H9 (cell line): ENCODE results near the gene FAM89B. TPM values are rescaled to one million over a fixed set of nuclear protein-coding genes. Genes with fewer than 3 reads are reported as not detected.

Experiments used
- DNase-seq: peaks from one replicate; pipeline ENCODE4 v3.0.0-alpha.2; 2017
- H2AFZ ChIP-seq: one replicate; pipeline ENCODE4 v1.6.1; 2013; ENCODE audit warnings: mild to moderate bottlenecking, low read length, control low read depth, moderate library complexity
- H2AK5ac ChIP-seq: 2 replicates; pipeline ENCODE4 v1.6.1; 2013; ENCODE audit warnings: low read length, control low read depth, mixed read lengths; ENCODE audit not compliant: insufficient read length
- H2BK120ac ChIP-seq: one replicate; pipeline ENCODE4 v1.6.1; 2013; ENCODE audit warnings: low read depth, mild to moderate bottlenecking, low read length, control low read depth, inconsistent platforms; ENCODE audit not compliant: poor library complexity, severe bottlenecking
- H2BK12ac ChIP-seq: 2 replicates; pipeline ENCODE4 v1.6.1; 2013; ENCODE audit warnings: low read length, control low read depth, mixed read lengths, low read depth; ENCODE audit not compliant: insufficient read length
- H2BK15ac ChIP-seq: 2 replicates; pipeline ENCODE4 v1.6.1; 2013; ENCODE audit warnings: low read depth, low read length, control low read depth
- H2BK20ac ChIP-seq: one replicate; pipeline ENCODE4 v1.6.1; 2013; ENCODE audit warnings: low read depth, mild to moderate bottlenecking, low read length, control low read depth, inconsistent platforms; ENCODE audit not compliant: poor library complexity, severe bottlenecking
- H2BK5ac ChIP-seq: 2 replicates; pipeline ENCODE4 v1.6.1; 2013; ENCODE audit warnings: low read length, control low read depth, mixed read lengths; ENCODE audit not compliant: insufficient read length
- H3K14ac ChIP-seq: 2 replicates; pipeline ENCODE4 v1.6.1; 2013; ENCODE audit warnings: low read length, control low read depth; ENCODE audit not compliant: insufficient read depth
- H3K18ac ChIP-seq: 2 replicates; pipeline ENCODE4 v1.6.1; 2013; ENCODE audit warnings: low read depth, mild to moderate bottlenecking, mixed read lengths, low read length, control low read depth; ENCODE audit not compliant: insufficient read length
- H3K23ac ChIP-seq: 2 replicates; pipeline ENCODE4 v1.6.1; 2013; ENCODE audit warnings: low read length, control low read depth, mixed read lengths, low read depth; ENCODE audit not compliant: insufficient read length
- H3K23me2 ChIP-seq: 2 replicates; pipeline ENCODE4 v1.6.1; 2013; ENCODE audit warnings: low read depth, mild to moderate bottlenecking, mixed read lengths, low read length, control low read depth; ENCODE audit not compliant: insufficient read length, poor library complexity, severe bottlenecking
- H3K27ac ChIP-seq: 2 replicates; pipeline ENCODE4 v1.5.1; 2013; ENCODE audit warnings: low read length, control low read depth, mixed read lengths, low read depth; ENCODE audit not compliant: insufficient read length
- H3K27me3 ChIP-seq: 2 replicates; pipeline ENCODE4 v1.6.1; 2013; ENCODE audit warnings: low read length, control low read depth, inconsistent platforms; ENCODE audit not compliant: insufficient read depth
- H3K4ac ChIP-seq: 2 replicates; pipeline ENCODE4 v1.6.1; 2013; ENCODE audit warnings: low read depth, mild to moderate bottlenecking, control low read depth, inconsistent platforms, low read length, moderate library complexity
- H3K4me1 ChIP-seq: 2 replicates; pipeline ENCODE4 v1.6.1; 2013; ENCODE audit warnings: low read length, control low read depth, inconsistent platforms; ENCODE audit not compliant: insufficient read depth
- H3K4me2 ChIP-seq: 2 replicates; pipeline ENCODE4 v1.6.1; 2013; ENCODE audit warnings: low read length, control low read depth, mixed read lengths; ENCODE audit not compliant: insufficient read length, insufficient read depth
- H3K56ac ChIP-seq: 2 replicates; pipeline ENCODE4 v1.6.1; 2013; ENCODE audit warnings: low read depth, mild to moderate bottlenecking, mixed read lengths, low read length, control low read depth; ENCODE audit not compliant: insufficient read length
- H3K79me1 ChIP-seq: 2 replicates; pipeline ENCODE4 v1.6.1; 2013; ENCODE audit warnings: low read depth, mild to moderate bottlenecking, moderate library complexity, low read length, control low read depth, inconsistent platforms; ENCODE audit not compliant: insufficient read depth, poor library complexity, severe bottlenecking
- H3K79me2 ChIP-seq: 2 replicates; pipeline ENCODE4 v1.6.1; 2013; ENCODE audit warnings: low read length, control low read depth, inconsistent platforms; ENCODE audit not compliant: insufficient read depth
- H3K9ac ChIP-seq: 2 replicates; pipeline ENCODE4 v1.6.1; 2013; ENCODE audit warnings: low read length, control low read depth, mixed read lengths; ENCODE audit not compliant: insufficient read length; ENCODE audit errors: extremely low read depth
- H3K9me3 ChIP-seq: one replicate; pipeline ENCODE4 v1.6.1; 2013; ENCODE audit warnings: low read depth, low read length, inconsistent platforms; ENCODE audit not compliant: control insufficient read depth
- H3T11ph ChIP-seq: one replicate; pipeline ENCODE4 v1.6.1; 2013; ENCODE audit warnings: mild to moderate bottlenecking, low read length, control low read depth, inconsistent platforms
- H4K20me1 ChIP-seq: one replicate; pipeline ENCODE4 v1.6.1; 2013; ENCODE audit not compliant: control insufficient read depth, insufficient read length, insufficient read depth
- H4K5ac ChIP-seq: 2 replicates; pipeline ENCODE4 v1.6.1; 2013; ENCODE audit warnings: low read depth, mild to moderate bottlenecking, mixed read lengths, low read length, control low read depth; ENCODE audit not compliant: insufficient read length
- H4K8ac ChIP-seq: replicated peaks from 2 replicates; pipeline ENCODE4 v1.6.1; 2013; ENCODE audit warnings: low read length, control low read depth, mixed read lengths, low read depth; ENCODE audit not compliant: insufficient read length
- H4K91ac ChIP-seq: 2 replicates; pipeline ENCODE4 v1.6.1; 2013; ENCODE audit warnings: low read depth, mild to moderate bottlenecking, moderate library complexity, mixed read lengths, low read length, control low read depth; ENCODE audit not compliant: insufficient read length
- H3K27ac Mint-ChIP-seq, 3 experiments: 2 replicates in 2 of 3; 3 replicates in 1 of 3; pipeline ENCODE4 v1.8.0; 2020 to 2021; ENCODE audit warnings: mixed read lengths in 3 of 3, mild to moderate bottlenecking in 1 of 3, moderate library complexity in 1 of 3
- H3K27me3 Mint-ChIP-seq: 2 replicates; pipeline ENCODE4 v1.8.0; 2021; ENCODE audit warnings: low read depth, mild to moderate bottlenecking, moderate library complexity, mixed read lengths
- H3K36me3 Mint-ChIP-seq, 3 experiments: 2 replicates in 2 of 3; 3 replicates in 1 of 3; pipeline ENCODE4 v1.8.0; 2020 to 2021; ENCODE audit warnings: low read depth in 3 of 3, mixed read lengths in 3 of 3; ENCODE audit not compliant: insufficient read depth in 1 of 3
- H3K4me1 Mint-ChIP-seq, 2 experiments: 2 replicates each; pipeline ENCODE4 v1.8.0; 2020; ENCODE audit warnings: mixed read lengths in 2 of 2
- H3K4me3 Mint-ChIP-seq, 2 experiments: 2 replicates in 1 of 2; 3 replicates in 1 of 2; pipeline ENCODE4 v1.8.0; 2020 to 2021; ENCODE audit warnings: mild to moderate bottlenecking in 2 of 2, mixed read lengths in 2 of 2, moderate library complexity in 1 of 2
- H3K9me3 Mint-ChIP-seq, 2 experiments: 2 replicates in 1 of 2; 3 replicates in 1 of 2; pipeline ENCODE4 v1.8.0; 2020; ENCODE audit warnings: mild to moderate bottlenecking in 2 of 2, mixed read lengths in 2 of 2, moderate library complexity in 1 of 2
- CTCF ChIP-seq: fragments of 200-600 bp; sonication (generic); conservative IDR thresholded peaks from 3 replicates; pipeline ENCODE4 v1.8.0; 2021; ENCODE audit warnings: antibody characterized with exemption, mild to moderate bottlenecking
- WGBS: extraction: QIAGEN DNeasy Blood & Tissue Kit; methylation state at CpG from one replicate; pipeline ENCODE4 v1.1.7; 2013; ENCODE audit warnings: missing lambda C conversion rate, low lambda C conversion rate, mixed read lengths; ENCODE audit not compliant: insufficient read length; ENCODE audit errors: extremely low coverage; 5-methylcytosine and 5-hydroxymethylcytosine counted together
- total RNA-seq: library from RNA; stranded (reverse); gene quantifications from 2 replicates; pipeline ENCODE4 v1.2.1, GENCODE V29; 2021

The FAM89B gene
- total RNA-seq, 1 experiment from 2014 or later: 21.7 TPM

DNA sequence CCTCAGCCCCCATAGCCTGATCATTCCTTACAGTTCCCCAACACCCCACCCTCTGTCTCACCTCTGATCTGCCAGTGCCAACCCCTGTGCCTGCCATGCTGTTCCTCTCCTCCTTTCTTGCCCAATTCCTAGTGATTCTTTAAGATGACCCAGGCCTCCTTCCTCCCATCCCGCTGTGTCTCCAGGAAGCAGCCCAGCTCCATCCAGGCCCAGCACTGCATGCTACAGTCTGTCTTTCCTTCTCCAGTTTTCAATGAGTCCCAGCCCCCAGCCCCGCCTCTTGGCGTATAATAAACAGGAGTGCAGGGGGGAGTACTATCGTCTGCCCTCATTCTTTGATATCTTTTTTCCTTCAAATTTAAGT, 26.5 kb upstream of the FAM89B start:
- Histone ChIP-seq H2BK12ac (no peak overlapping the region), H3K27me3 (peaks cover 4% of the 10 kb centered on the region; the same call in 1 of the 2 replicates), H3K79me2 (no peaks in the 10 kb centered on the region), H3K14ac (no peak overlapping the region), H3K4me1 (no peaks in the 10 kb centered on the region), H3K4ac (no peak overlapping the region), H3K79me1 (no peaks in the 10 kb centered on the region), H4K5ac (no peak overlapping the region), H3K4me2 (peak overlapping the region; percentile 33), H2AFZ (no peak overlapping the region), H3K9ac (no peak overlapping the region), H3K56ac (no peak overlapping the region), H2BK15ac (no peak overlapping the region), H2AK5ac (no peak overlapping the region), H4K91ac (no peak overlapping the region), H2BK120ac (no peak overlapping the region), H3K18ac (no peak overlapping the region), H3T11ph (no peak overlapping the region), H4K8ac (no peak overlapping the region), H4K20me1 (peaks cover 2% of the 10 kb centered on the region), H3K9me3 (no peaks in the 10 kb centered on the region), H3K23ac (no peak overlapping the region), H3K27ac (no peak overlapping the region), H2BK20ac (no peak overlapping the region), H3K23me2 (peaks cover 2% of the 10 kb centered on the region), H2BK5ac (no peak overlapping the region)
- Mint-ChIP-seq H3K27ac (no peak overlapping the region), H3K36me3 (no peaks in the 10 kb centered on the region; a peak in 1 of 7 replicates), H3K27me3 (peaks cover 79% of the 10 kb centered on the region), H3K9me3 (peaks cover 0 to 2% of the 10 kb centered on the region in 2 experiments; a peak in 1 of 5 replicates), H3K4me3 (peak overlapping the region; percentile 57 to 73), H3K4me1 (peaks cover 13 to 30% of the 10 kb centered on the region in 2 experiments)
- no peak for DNase-seq
- TF ChIP-seq CTCF: no peak
- no CpG with 5 or more reads among the region's 4 CpGs for WGBS
